GM18526 (cell line): ENCODE results near the gene CBS.

Source experiments
- POLR2A ChIP-seq: IDR thresholded peaks from 3 replicates; pipeline ENCODE4 v1.6.1; 2011; ENCODE audit not compliant: insufficient read length; ENCODE audit errors: extremely low read depth

CBS gene

DNA sequence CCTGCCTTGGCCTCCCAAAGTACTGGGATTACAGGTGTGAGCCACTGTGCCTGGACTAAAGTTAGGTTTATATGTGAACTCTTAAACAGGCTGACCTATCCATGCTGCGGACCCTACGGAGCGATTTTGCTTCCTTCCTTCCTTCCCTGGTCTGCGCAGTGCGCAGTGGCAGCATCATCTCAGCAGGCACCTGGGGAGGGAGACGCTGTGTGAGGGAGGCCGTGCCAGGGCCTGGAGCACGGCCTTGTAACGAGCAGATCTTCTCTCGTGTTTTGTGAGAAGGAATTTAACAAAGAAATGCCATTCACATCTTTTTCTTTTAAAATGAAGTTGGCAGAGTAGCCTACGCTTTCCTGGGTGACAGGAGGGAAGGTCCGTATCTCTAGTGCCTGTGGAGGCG lies 55.5 kb downstream of the CBS start:
- no peak for TF ChIP-seq POLR2A

DNA sequence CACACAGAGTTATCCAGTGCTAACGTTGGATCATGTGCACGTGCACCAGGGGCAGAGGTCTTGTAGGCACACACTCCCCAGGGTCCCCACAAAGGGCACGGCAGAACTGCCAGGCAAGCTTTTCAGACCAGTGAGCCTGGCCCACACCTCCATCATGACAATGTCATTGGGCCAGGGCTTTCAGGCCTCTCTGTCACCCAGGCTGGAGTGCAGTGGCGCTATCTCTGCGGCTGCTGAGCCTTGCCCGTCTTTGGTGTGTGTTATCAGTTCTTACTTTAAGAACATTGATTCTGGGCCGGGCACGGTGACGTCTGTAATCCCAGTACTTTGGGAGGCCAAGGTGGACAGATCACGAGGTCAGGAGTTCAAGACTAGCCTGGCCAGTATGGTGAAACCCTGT lies 57.1 kb downstream of the CBS start:
- TF ChIP-seq POLR2A = no peak

DNA sequence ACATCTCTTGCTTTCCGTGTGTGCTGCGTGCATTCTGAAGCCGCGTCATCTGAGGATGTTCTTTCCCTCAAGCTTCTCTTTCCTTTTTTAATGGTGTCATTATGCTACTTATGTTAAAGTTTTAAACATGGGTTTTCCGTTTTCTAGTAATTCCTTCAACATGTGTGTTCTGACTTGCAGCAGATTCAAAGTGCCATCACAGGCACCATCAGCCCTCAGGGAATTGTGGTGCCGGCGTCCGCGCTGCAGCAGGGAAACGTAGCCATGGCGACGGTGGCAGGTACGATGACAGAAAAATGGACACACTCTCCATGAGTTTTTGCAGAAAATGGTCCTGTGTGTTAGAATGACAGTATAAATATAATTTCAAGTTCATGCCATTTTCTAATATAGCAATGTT lies 58.9 kb downstream of the CBS start:
- no peak for TF ChIP-seq POLR2A

DNA sequence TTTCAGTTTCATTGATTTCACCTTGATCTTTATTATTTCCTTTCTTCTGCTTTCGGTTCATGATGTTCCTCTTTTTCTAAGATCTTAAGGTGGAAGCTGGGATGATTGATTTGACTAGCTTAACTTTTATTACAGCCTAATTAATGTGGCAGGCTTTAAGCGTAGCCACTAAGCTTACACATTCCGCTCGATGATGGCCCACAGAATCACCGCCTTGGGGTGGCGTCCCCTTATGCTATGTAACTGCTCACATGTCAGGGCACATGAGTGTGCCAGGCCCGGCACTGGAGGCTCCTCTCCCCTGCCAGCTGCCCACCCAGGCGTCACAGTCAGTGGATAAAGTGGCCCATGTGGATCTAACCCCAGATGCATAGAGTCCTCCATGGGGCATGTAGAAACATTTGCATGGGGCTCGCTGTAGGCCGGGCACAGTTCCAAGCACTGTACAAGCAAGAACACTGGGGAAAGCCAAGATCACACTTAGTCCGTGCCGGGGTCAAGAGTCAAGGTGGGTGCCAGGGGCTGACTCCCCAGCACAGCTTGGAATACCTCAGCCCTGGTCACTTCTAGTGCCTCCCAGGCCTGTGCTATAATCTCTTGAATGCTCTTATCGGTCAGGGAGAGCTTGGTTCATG lies 59.6 kb downstream of the CBS start:
- TF ChIP-seq POLR2A = no peak

DNA sequence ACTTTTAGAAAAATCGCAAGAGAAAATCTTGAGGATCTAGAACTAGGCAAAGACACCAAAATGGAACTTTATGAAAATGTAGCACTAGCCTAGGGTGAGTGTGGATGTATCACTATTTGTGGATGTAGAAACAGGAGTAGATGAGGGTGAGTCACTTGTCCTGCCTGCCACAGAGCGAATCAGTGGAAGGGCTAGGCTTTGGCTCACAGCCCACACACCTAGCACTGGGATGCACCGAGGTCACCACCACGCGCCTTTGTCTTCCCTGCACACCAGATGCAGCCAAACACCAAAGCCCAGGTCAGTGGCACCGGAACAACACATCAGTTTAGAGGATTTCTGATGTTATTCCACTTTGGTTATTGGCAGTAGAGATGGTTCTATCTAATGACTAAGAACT lies 63.0 kb downstream of the CBS start:
- no peak for TF ChIP-seq POLR2A

DNA sequence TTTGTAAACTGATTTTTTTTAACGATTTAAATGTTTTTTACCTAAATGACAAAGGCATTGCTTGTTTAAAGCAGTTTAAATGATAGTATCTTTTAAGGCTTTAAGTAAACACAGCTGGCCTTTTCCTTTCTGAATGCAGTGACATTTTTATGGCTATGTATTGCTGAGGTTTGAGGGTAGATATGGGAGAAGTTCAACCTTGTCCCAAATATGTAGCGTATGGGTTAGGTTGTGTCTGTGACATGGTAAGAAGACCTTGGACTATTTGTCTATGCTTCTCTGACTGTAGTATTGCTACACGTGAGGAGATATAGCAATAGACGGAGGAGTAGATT lies 68.8 kb downstream of the CBS start:
- no peak for TF ChIP-seq POLR2A

DNA sequence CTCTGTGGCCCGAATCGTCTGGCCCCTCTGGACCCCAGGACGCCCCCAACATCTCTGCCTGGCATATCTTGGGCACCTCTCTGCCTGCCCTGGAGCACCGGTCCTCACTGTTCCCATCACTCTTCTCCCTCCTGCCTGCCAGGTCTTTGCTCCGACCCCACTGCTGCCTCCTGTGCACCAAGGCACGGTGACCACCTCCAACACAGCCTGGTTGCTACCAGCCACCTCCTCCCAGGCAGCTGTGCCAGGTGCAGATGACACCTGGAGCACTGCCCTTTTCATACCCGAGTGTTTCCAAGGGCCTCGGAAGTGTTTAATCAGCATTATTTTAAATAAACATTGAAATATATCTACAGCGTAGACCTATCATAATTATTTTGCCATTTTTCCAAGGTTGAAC lies 70.0 kb downstream of the CBS start:
- TF ChIP-seq POLR2A = no peak

DNA sequence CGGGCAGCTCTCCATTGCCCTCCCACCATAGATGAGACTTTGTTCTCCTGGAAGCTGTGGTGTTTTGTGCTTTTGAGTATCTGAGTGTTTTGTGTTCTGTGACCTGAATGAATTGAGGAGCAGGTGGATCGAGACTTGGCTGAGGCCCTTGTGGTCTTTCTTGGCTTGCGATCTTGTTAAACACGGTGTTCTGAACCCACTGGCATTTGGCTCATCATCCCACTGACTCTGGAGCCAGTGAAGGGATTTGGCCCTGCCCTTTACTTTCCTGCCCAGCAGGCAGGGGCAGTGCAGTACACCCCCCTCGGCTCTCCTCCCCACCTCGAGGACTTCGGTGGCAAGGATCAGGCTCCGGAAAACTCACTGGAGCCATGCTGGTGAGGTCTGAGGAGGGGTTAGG lies 70.7 kb downstream of the CBS start:
- TF ChIP-seq POLR2A = no peak
